OCI-LY1 (cell line): ENCODE measurements around the gene KCP.
"Not testable (repeated sequence)": the region's sequence is repeated elsewhere in the genome, so short reads cannot be mapped to it uniquely, and the experiment has no call there.

Experiments used
- H2AFZ ChIP-seq: fragments of 200-600 bp; sonication (generic), shearing (Covaris generic); 2 replicates; pipeline ENCODE4 v1.6.0; 2014; ENCODE audit warnings: antibody characterized with exemption, mild to moderate bottlenecking, low read length
- H3F3A ChIP-seq: fragments of 200-600 bp; sonication (generic), shearing (Covaris generic); 2 replicates; pipeline ENCODE4 v1.6.0; 2014; ENCODE audit warnings: mild to moderate bottlenecking, antibody characterized with exemption, low read length, moderate library complexity; ENCODE audit not compliant: insufficient read depth
- H3K27ac ChIP-seq: fragments of 200-600 bp; sonication (generic); 2 replicates; pipeline ENCODE4 v1.5.1; 2014; ENCODE audit warnings: low read length, mixed run types, mild to moderate bottlenecking, low read depth; ENCODE audit not compliant: poor library complexity, severe bottlenecking
- H3K27me3 ChIP-seq: fragments of 200-600 bp; sonication (generic); 2 replicates; pipeline ENCODE4 v1.6.0; 2014; ENCODE audit warnings: antibody characterized with exemption, mild to moderate bottlenecking, low read length, moderate library complexity; ENCODE audit not compliant: insufficient read depth
- H3K36me3 ChIP-seq: fragments of 200-600 bp; sonication (generic); 2 replicates; pipeline ENCODE4 v1.6.1; 2014; ENCODE audit warnings: mild to moderate bottlenecking, antibody characterized with exemption, low read length, moderate library complexity, mixed read lengths; ENCODE audit not compliant: insufficient read depth
- H3K4me1 ChIP-seq: fragments of 200-600 bp; sonication (generic); 2 replicates; pipeline ENCODE4 v1.5.1; 2014; ENCODE audit warnings: mild to moderate bottlenecking, low read length, moderate library complexity; ENCODE audit not compliant: insufficient read depth, severe bottlenecking
- H3K4me2 ChIP-seq: fragments of 200-600 bp; sonication (generic), shearing (Covaris generic); 2 replicates; pipeline ENCODE4 v1.6.1; 2014; ENCODE audit warnings: low read length
- H3K4me3 ChIP-seq: fragments of 200-600 bp; sonication (generic); 2 replicates; pipeline ENCODE4 v1.5.1; 2014; ENCODE audit warnings: low read length, low read depth, mild to moderate bottlenecking, mixed read lengths; ENCODE audit not compliant: poor library complexity, severe bottlenecking
- H3K79me2 ChIP-seq: fragments of 200-600 bp; shearing (Covaris generic); 2 replicates; pipeline ENCODE4 v1.6.1; 2016; ENCODE audit warnings: mixed run types, low read length, mixed read lengths; ENCODE audit not compliant: insufficient read depth
- H3K9ac ChIP-seq: fragments of 200-600 bp; sonication (generic), shearing (Covaris generic); 2 replicates; pipeline ENCODE4 v1.6.1; 2014; ENCODE audit warnings: mild to moderate bottlenecking, low read length, mixed read lengths
- H3K9me2 ChIP-seq: fragments of 200-600 bp; sonication (generic), shearing (Covaris generic); 2 replicates; pipeline ENCODE4 v1.6.1; 2014; ENCODE audit warnings: low read depth, mild to moderate bottlenecking, low read length, mixed read lengths
- H3K9me3 ChIP-seq: fragments of 200-600 bp; shearing (Covaris generic); 2 replicates; pipeline ENCODE4 v1.6.1; 2014; ENCODE audit warnings: low read length, mixed read lengths
- H4K20me1 ChIP-seq: fragments of 200-600 bp; sonication (generic), shearing (Covaris generic); 2 replicates; pipeline ENCODE4 v1.6.0; 2016; ENCODE audit warnings: mild to moderate bottlenecking, low read length; ENCODE audit not compliant: insufficient read depth
- CTCF ChIP-seq: fragments of 200-600 bp; sonication (generic), shearing (Covaris generic); IDR thresholded peaks from 2 replicates; pipeline ENCODE4 v1.5.1; 2017; ENCODE audit warnings: mild to moderate bottlenecking, antibody characterized with exemption, low read length, moderate library complexity, mixed read lengths
- EZH2 ChIP-seq: fragments of 200-600 bp; sonication (generic), shearing (Covaris generic); IDR thresholded peaks from 2 replicates; pipeline ENCODE4 v1.8.0; 2017; ENCODE audit warnings: borderline replicate concordance, mixed run types, mild to moderate bottlenecking, antibody characterized with exemption, low read length, moderate library complexity, mixed read lengths

The KCP gene

GRCh38 chr7:128913870-128914565 lies 3.5 kb upstream of the KCP start:
- H3K4me2 ChIP-seq: no peak overlapping the region
- H3K27me3 ChIP-seq: peaks cover 45% of the 10 kb centered on the region

DNA sequence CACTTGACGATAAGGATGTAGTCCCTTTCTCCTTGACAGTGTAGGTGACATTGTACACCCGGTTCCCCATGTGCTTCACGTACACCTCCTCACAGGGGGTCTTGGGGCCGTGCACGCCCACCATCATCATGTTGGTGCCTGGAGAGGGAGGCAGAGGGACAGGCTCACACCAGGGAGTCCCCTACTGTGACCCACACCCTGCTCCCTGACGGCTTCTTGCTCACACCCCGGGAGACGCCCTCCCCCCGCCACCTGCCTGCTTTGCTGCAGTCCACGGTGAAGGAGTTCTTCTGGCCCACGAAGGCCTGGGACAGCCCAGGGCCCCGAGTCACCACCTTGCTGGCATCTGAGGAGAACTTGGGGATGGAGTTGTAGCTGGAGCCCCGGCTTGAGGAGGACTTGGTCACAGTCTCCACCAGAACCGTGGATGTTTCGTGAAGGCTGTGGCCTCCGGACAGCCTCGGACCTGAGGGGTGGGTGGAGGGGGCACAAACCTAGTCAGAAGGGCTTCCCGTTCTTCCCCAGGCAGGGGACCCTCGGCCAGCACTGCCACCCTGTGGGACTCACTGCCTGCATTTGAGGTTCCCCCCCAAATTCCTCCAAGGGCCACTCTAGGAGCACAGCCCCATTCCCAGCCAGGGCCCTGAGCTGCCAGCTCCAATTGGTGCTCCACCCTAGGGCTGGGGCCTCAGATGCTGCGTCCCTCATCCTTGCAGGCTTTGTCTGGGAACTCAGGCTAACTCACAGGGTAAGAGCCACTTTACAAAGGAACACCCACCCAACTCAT lies 2.4 kb upstream of the KCP start:
- H3K9me3 ChIP-seq, H3K4me2 ChIP-seq, H3K36me3 ChIP-seq, H3F3A ChIP-seq, H4K20me1 ChIP-seq, H3K79me2 ChIP-seq, H2AFZ ChIP-seq, H3K4me3 ChIP-seq, H3K9ac ChIP-seq, H3K27ac ChIP-seq, H3K9me2 ChIP-seq, H3K4me1 ChIP-seq: not testable (repeated sequence)
- peaks cover 41% of the 10 kb centered on the region for H3K27me3 ChIP-seq

More at GRCh38 chr7:128913870-128914565, 3.5 kb upstream of the KCP start:
- no peaks in the 10 kb centered on the region for H3K9me2 ChIP-seq
- TF ChIP-seq CTCF (no peak), EZH2 (no peak)
- no peaks in the 10 kb centered on the region for H4K20me1 ChIP-seq
- no peaks in the 10 kb centered on the region for H3K36me3 ChIP-seq
- no peak overlapping the region for H3K4me3 ChIP-seq
- H3K9me3 ChIP-seq: no peaks in the 10 kb centered on the region
- H3K27ac ChIP-seq: no peak overlapping the region
- H3K79me2 ChIP-seq: no peaks in the 10 kb centered on the region
- H3F3A ChIP-seq: no peaks in the 10 kb centered on the region
- H3K4me1 ChIP-seq: no peaks in the 10 kb centered on the region
- no peak overlapping the region for H2AFZ ChIP-seq
- no peak overlapping the region for H3K9ac ChIP-seq

- H3K9me2 ChIP-seq: no peaks in the 10 kb centered on the region
- H4K20me1 ChIP-seq: no peaks in the 10 kb centered on the region
- H3K9me3 ChIP-seq: no peaks in the 10 kb centered on the region
- no peak overlapping the region for H2AFZ ChIP-seq
- H3K4me2 ChIP-seq: no peak overlapping the region
- H3K79me2 ChIP-seq: no peaks in the 10 kb centered on the region
- peaks cover 40% of the 10 kb centered on the region for H3K27me3 ChIP-seq
- H3K9ac ChIP-seq: no peak overlapping the region
- no peak overlapping the region for H3K4me3 ChIP-seq
- no peak overlapping the region for H3K27ac ChIP-seq
- no peak for TF ChIP-seq CTCF
- H3K36me3 ChIP-seq: no peaks in the 10 kb centered on the region
- H3K4me1 ChIP-seq: no peaks in the 10 kb centered on the region
- H3F3A ChIP-seq: no peaks in the 10 kb centered on the region
Measured at GRCh38 chr7:128912281-128912680, 1.8 kb upstream of the KCP start.
